Measurements from ENCODE around the gene ZMYND19. TPM values are rescaled to one million over a fixed set of nuclear protein-coding genes. Genes with fewer than 3 reads are reported as not detected.

The ZMYND19 gene
- total RNA-seq, 1 experiment from 2014 or later, result 79.2 TPM

- H2BK120ac ChIP-seq (ENCODE audit: low read depth, low read length, poor library complexity, severe bottlenecking), result no peak overlapping the region
- peaks cover 12% of the 10 kb centered on the region for H3K23me2 ChIP-seq (ENCODE audit: insufficient read length, low read depth, low read length, poor library complexity, severe bottlenecking)
- no peak overlapping the region for H3K4ac ChIP-seq (ENCODE audit: low read depth, low read length)
- H2AK5ac ChIP-seq (ENCODE audit: insufficient read length, low read length), result no peak overlapping the region
- no peak overlapping the region for H3K56ac ChIP-seq (ENCODE audit: insufficient read length, low read depth, low read length)
- Mint-ChIP-seq H3K4me1 (peaks cover 22 to 28% of the 10 kb centered on the region in 2 experiments), H3K9me3 (no peaks in the 10 kb centered on the region), H3K27ac (no peak overlapping the region), H3K4me3 (peak overlapping the region; percentile 34 to 57; a peak in 2 of 5 replicates), H3K27me3 (ENCODE audit: low read depth) (no peaks in the 10 kb centered on the region), H3K36me3 (ENCODE audit: insufficient read depth in 1 of 3, low read depth in 3 of 3) (peaks cover 39 to 60% (median 49%) of the 10 kb centered on the region in 3 experiments)
- WGBS (ENCODE audit: extremely low coverage, insufficient read length, low lambda C conversion rate), result no CpG with 5 or more reads among the region's 12 CpGs
- H2AFZ ChIP-seq (ENCODE audit: low read length), result no peak overlapping the region
- H3K4me1 ChIP-seq (ENCODE audit: insufficient read depth, low read length), result peaks cover 4% of the 10 kb centered on the region; the same call in 1 of the 2 replicates
- no peak overlapping the region for H3K18ac ChIP-seq (ENCODE audit: insufficient read length, low read depth, low read length)
- H3K27ac ChIP-seq (ENCODE audit: insufficient read length, low read depth, low read length), result no peak overlapping the region
- no peak overlapping the region for H3K9ac ChIP-seq (ENCODE audit: extremely low read depth, insufficient read length, low read length)
- no peak overlapping the region for H2BK15ac ChIP-seq (ENCODE audit: low read depth, low read length)
- H3K14ac ChIP-seq (ENCODE audit: insufficient read depth, low read length), result no peak overlapping the region
- no peak for TF ChIP-seq CTCF (conservative IDR thresholded peaks at IDR 0.05)
- peaks cover 10% of the 10 kb centered on the region; the same call in 1 of the 2 replicates for H3K79me2 ChIP-seq (ENCODE audit: insufficient read depth, low read length)
- H4K5ac ChIP-seq (ENCODE audit: insufficient read length, low read depth, low read length), result no peak overlapping the region
- peaks cover 17% of the 10 kb centered on the region for H3K79me1 ChIP-seq (ENCODE audit: insufficient read depth, low read depth, low read length, poor library complexity, severe bottlenecking)
- no peak overlapping the region for H2BK12ac ChIP-seq (ENCODE audit: insufficient read length, low read depth, low read length)
- no peak overlapping the region for H4K8ac ChIP-seq (replicated peaks; ENCODE audit: insufficient read length, low read depth, low read length)
- H2BK20ac ChIP-seq (ENCODE audit: low read depth, low read length, poor library complexity, severe bottlenecking), result no peak overlapping the region
- no peak overlapping the region for H4K91ac ChIP-seq (ENCODE audit: insufficient read length, low read depth, low read length)
- H3K4me2 ChIP-seq (ENCODE audit: insufficient read depth, insufficient read length, low read length), result no peak overlapping the region
- H3T11ph ChIP-seq (ENCODE audit: low read length), result no peak overlapping the region
- no peak overlapping the region for H3K23ac ChIP-seq (ENCODE audit: insufficient read length, low read depth, low read length)
- no peaks in the 10 kb centered on the region for H4K20me1 ChIP-seq (ENCODE audit: control insufficient read depth, insufficient read depth, insufficient read length)
- DNase-seq, result no peak
- no peaks in the 10 kb centered on the region for H3K9me3 ChIP-seq (ENCODE audit: control insufficient read depth, low read depth, low read length)
- H3K27me3 ChIP-seq (ENCODE audit: insufficient read depth, low read length), result no peaks in the 10 kb centered on the region
- H2BK5ac ChIP-seq (ENCODE audit: insufficient read length, low read length), result no peak overlapping the region
These were observed 14.4 kb downstream of the ZMYND19 start for GRCh38 chr9:137575716-137576411.

Data from H9 (cell line).